SKM-1 treated with dmso at 0.1 percent for 144 hours (cell line): ENCODE data around the gene TMEM174.

Experiments
- DNase-seq: peaks from one replicate; lab custom pipeline; 2025; ENCODE audit not compliant: unreplicated experiment; lab: John Stamatoyannopoulos, UW

The TMEM174 gene, protein sequence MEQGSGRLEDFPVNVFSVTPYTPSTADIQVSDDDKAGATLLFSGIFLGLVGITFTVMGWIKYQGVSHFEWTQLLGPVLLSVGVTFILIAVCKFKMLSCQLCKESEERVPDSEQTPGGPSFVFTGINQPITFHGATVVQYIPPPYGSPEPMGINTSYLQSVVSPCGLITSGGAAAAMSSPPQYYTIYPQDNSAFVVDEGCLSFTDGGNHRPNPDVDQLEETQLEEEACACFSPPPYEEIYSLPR

DNA sequence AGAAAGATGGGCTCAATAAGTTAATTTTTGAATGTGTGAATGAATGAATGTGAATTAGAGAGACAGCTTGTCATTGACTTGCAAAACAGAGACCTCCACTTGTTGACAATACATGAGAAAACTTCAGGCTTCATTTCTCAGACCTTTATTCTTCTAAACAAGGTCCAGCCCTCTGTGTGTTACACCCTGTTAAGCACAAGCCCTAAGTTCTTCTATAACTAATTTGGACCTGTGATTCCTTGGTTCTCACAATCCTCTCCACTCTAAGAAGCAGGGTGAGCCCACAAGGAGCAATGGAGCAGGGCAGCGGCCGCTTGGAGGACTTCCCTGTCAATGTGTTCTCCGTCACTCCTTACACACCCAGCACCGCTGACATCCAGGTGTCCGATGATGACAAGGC, at the start of gene TMEM174:
TMEM174 (plus strand) TSS at position 243 of the 400 bp plus-strand sequence; CDS start at position 294, 51 bp downstream.
- DNase-seq, result no peak

DNA sequence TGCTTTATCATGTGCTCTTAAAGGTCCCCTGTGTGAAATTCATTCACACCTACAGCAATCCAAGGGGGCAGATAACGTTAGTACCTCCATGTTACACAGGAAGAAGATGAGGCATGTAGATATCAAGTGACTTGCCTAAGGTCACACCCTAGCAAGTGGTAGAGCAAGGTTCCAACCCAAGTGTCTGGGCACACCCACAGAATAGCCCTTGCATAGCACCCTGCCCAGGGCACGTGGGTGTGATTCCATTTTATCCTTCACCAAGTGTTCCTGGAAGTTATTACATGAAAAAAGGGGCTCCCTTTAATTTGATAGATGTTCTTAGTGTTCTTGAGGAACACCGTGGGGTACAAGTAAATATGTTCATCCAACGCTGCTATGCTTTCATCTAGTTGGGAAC, 47.7 kb upstream of the TMEM174 start:
- no peak for DNase-seq

DNA sequence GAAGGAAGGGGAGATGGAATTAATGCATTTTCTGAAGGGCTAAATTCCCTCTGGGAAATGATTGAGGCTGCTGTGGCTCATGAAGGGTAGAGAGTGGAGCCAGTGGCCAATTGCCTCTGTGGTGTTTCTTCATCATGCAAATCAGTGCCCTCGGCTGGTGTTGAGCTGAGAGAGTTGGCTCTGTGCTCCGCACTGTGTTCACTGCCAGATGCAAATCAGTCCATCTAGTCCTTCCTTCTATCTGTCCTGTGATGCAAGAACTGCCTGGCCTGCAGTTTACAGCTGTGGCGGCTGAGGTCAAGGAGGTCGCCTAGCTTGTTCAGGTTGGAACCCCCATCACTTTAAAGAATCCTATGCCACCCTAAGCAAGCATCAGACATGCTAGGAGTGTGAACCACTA, 46.6 kb upstream of the TMEM174 start:
- no peak for DNase-seq

DNA sequence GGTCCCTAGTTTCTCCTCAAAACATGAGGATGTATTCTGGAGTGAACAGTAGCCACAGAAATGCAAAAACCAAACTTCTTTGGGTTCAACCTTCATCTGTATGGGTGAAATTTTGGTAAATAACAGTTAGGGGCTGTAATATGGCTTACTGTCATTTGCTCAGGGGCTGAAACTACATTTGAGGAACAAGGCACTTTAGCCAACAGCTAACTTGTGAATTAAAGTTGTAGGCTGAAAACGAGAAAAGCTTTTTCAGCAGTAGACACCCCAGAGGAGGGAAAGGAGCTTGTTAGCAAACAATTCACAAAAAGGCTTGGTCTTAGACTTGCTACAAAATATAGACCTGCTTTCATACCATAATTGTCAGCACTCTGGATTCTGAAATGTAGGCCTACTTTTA, 46.0 kb upstream of the TMEM174 start:
- DNase-seq, result no peak

DNA sequence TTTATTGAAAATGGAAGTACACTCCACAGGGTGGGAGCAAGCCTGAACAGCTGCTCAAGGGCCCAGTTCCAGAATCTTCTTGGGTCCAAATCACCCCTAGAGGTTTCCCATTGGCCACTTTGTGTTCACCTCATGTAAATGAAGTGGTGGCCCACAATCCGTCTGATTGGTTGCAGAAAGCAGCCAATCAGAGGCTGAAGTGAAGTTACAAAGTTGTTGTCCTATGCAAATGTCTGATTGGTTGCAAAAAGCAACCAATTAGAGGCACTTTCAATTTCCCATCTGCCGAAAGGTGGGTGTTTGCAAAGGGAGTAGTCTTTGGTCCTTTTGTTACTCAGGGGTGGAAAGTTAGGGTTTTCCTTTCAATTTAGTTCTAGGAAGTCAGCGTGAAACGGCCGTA, 43.9 kb upstream of the TMEM174 start:
- no peak for DNase-seq

DNA sequence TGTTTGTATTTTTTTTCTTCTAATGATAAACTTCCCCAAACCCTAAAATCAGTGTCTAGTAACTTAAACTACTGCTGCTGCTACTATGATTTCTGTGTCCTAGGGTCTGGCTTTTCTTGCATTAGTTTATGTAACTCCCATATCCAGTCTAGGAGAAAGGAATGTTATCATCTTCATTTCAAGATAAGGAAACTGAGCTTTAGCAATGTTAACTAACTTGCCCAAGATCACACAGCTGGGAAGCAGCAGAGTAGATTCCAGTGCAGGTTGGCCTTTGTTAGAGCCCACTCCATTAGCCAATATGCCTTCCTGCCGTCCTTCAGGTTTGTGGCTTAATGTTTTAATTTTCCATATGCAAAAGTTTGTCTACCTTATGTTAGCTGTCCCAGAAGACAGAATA, 42.2 kb upstream of the TMEM174 start:
- no peak for DNase-seq

DNA sequence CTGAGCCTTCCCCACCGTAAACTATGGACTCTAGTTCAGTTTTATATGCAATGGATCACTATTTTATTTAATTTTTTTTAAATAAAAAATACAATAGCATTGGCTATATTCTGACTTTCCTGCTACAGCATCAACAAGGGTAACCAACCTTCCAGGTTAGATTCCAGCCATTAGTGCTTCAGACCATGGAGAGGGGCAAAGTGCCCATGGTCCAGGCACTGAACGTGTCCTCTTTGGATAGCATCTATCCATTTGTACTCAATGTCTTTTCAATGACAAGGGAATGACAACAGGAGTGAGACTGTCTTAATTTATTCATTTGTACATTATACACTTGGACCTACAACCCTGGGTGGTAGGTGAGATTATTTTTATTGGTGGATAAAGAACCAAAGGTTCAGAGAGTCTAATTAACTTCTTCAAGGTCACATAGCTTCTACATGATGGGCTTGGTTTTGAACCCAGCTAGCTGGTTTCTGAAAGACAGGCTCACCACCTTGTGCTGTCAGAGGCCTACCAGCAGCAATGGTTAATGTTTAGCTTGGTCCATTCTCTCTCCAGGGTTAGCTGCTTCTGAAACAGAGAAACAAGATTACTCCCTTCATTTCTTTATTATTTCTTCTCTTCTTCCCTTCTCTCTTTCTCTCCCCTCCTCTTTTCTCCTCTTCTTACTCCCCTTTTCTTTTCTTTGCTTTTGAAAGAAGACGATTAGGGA, 41.1 kb upstream of the TMEM174 start:
- no peak for DNase-seq

DNA sequence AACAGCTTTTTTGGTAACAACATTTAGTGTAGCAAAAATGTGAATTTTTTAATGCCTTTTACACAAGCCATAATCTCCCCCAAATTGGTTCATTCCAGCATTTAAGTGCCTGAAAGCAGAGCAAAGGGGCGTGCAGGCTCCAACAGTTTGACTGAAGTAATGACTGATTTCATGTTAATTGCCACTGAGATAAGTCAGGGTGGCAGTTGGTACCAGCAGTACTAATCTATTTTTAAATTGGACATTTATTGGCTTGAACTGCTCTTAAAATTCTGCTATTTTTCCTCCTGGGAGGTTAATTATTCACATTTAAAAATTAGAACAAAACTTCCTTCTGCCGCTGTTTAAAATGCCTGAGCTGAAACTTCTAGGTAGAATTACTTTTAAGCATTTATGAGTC, 40.2 kb upstream of the TMEM174 start:
- DNase-seq, result no peak

DNA sequence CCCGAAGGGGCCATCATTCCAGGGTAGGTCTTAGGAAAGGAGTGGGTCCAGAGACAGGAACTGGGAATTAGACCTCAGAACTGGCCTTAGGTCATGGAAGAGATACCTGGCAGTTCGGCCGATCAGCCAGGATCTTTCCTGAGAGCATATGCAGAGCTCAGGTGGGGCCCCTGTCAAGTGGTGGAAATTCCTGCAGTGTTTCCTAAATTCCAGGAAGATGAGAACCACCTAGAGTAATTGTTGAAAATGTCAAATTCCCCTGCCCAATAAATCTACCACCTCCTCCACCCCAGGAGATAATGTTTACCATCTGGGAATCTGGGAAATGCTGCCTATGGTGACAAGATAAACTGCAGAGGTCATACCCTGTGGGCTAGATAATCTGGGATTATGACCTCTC, 38.0 kb upstream of the TMEM174 start:
- DNase-seq, result no peak

DNA sequence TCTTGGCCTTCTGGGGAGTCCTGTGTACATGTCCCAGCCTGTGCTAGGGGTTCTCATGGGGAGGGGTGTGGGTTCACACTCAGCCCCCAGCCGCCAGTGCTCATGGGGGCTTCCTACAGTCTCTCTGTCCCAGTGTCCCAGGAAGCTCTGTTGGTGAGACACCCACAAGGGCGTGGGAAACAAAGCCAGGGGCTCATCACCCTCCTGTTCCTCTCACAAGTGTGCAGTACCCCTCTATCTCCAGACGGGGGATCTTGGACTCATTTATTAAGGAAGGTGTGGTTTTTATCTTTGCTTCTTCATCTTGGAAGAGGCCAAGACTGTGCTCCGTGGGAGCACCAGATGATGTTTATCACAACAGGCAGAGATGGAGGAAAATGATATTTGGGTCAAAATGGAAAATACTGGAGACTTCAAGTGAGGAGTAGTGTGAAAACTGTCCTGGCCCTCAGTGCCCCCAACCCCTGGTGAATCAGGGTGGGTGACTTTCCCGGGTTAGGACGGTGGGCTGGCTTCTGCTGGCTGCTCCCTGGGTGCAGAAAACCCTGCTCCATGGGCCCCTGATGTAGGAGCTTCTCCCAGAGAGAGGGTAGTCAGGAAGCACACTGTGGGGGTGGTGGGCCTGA, 37.5 kb upstream of the TMEM174 start:
- peak; percentile 34 for DNase-seq

DNA sequence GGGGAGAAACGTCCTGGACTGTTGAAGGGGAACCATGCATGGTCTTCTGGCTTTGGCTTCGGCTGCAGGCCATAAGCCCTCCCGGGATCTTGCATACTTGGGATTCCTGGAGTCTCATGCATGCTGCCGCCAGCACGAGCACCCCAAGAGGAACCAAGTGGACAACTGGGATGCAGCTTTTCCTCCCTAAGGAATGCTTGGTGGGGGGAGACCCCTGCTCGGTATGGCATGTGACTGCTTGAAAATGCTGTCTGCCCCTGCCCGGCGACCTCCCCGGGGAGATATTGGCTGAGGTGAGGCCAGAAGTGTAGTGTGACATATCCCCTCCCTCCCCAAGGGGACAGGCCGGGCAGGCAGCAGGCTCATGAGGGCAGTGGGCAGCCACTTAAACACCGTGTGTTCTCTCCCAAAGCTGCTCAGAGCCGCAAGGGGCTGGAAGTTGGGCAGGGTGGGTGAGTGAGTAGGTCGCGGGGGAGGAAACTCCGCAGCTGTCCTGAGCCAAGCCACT, 36.9 kb upstream of the TMEM174 start:
- DNase-seq, result no peak

DNA sequence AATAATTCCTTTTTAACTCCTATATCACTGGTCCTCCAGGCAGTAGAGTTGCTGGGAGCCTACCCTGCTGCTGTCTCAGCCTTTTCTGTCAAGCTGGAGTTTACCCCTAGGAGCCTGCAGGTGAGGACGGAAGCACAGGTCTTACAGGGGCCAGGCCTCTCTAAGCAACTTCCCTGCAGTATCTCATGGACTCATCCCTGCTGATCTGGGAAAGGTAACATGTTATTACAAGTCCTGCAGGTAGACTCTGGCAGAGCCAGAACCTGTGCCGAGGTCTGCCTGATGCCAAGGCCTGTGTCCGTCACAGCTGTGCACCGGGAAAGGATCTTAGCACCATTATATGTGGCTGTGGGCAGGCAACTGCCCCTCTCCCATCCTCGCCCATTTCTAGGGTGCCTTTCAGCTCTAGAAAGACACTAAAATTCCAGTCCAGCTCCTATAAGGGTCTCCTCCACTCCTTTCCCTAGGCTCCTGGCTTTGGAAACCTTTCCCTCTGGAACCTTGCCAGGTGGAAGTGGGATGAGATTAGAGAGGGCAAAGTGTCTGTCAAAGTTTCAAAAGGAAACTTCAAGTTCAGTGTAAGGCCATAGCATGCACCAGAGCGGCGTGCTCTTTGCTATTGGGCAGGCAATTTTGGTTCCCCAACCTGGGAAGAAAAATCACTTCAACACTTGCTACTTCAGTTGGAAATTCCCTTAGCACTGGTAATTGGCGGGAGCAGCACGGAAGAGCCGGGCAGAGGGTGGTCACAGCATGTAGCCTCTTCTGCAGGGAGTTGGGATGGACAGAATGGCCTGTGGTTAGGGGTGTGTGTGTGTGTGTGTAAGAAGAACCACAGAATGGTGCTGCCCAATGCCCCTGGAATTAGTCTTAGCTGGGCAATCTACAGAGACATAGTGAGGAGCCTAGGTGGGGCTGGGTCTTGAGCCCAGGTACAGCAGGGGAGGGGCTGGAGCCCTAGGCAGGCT, 35.1 kb upstream of the TMEM174 start:
- no peak for DNase-seq

DNA sequence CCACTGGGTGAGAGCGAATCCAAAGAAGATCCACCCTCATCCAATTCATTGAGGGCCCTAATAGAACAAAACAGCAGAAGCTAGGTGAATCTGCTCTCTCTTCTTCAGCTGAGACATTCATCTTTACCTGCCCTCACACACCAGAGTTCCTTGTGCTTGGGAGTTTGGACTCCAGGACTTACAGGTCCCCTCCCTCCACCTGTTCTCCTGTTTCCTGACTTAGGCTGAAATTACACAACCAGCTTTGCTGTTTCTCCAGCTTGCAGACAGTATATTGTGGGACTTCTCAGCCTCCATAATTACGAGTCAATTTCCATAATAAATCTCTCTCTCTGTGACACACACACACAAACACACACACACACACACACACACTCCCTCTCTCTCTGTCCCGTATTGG, 33.5 kb upstream of the TMEM174 start:
- no peak for DNase-seq

DNA sequence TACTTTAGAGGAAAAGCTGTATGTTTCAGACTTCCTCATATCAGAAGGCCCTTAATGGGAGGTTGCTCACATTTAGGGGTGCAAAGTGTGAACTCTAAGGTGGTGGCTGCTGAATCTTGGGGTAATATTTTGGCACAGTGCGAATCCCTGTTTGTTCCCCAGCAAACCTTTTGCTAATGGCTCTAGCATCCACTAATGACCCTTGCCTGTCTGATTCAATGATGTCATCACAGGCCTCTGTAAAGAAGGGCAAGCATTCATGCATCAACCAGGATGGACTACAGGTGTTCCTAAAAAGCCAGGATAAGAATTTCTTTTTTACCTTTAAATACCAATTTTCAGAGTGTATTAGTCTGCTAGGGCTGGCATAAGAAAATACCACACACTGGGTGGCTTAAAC, 32.2 kb upstream of the TMEM174 start:
- no peak for DNase-seq

DNA sequence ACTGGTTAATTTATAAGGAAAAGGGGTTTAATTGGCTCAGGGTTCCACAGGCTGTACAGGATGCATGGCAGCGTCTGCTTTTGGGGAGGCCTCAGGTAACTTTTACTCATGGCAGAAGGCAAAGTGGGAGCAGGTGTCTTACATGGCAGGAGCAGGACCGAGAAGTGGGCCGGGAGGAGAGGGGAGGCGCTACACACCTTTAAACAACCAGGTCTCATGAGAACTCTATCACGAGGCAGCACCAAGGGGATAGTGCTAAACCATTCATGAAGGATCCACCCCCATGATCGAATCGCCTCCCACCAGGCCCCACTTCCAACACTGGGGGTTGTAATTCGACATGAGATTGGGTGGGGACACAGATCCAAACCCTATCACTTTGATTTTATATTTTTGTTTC, 31.0 kb upstream of the TMEM174 start:
- DNase-seq, result no peak

DNA sequence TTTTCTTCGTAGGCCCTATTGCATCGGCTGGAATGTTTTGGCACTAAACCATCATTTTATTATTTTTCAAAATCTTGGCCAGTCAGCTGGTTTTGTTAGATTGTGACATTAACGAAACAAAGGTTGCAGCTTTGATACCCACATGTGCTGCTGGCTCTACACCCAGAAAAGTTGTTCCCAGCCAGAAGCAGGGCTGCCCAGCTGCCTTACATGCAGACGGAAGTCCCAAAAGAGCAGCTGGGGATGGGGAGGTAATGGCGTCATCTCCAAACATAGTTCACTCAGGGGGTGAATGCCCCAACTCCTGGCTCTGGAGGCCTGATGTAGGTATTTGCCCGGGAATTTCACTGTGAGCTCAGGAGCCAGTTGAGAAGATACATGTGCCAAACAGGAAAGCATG, 29.3 kb upstream of the TMEM174 start:
- no peak for DNase-seq

DNA sequence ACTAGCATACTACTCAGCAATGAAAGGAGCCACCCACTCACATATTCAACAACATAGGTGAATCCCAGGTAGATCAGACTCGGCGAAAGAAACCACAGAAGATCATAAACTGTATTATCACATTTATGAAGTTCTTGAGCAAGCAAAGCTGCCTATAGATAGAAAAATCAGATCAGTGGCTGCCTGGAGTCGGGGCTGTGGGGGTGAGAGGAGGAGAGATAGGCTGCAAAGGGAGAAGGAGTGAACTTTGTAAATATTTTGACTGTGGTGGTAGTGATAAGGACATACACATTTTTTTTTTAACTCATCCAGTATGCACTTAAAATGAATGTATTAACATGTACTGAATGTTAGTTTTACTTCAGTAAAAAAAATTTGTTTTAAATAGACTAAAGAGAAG, 23.5 kb upstream of the TMEM174 start:
- DNase-seq, result no peak

DNA sequence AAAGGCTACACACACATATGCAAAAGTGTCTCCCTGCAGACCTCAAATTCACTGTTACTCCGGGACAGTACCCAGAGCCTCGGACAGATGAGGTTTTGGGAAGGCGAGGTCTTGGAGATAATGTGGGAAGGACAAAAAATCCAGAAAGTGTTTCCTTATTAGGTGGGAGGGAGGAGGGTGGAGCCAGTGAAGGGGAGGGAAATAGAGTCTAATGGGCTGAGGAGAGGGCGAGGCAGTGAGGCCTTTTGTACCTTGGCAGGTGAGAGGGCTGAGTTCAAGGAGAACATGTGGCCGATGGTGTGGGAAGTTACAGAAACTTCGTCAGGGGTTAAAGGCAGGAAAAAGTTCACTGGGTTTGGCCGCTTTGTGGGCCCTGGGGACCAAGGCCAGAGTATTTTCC, 22.1 kb upstream of the TMEM174 start:
- DNase-seq, result no peak

DNA sequence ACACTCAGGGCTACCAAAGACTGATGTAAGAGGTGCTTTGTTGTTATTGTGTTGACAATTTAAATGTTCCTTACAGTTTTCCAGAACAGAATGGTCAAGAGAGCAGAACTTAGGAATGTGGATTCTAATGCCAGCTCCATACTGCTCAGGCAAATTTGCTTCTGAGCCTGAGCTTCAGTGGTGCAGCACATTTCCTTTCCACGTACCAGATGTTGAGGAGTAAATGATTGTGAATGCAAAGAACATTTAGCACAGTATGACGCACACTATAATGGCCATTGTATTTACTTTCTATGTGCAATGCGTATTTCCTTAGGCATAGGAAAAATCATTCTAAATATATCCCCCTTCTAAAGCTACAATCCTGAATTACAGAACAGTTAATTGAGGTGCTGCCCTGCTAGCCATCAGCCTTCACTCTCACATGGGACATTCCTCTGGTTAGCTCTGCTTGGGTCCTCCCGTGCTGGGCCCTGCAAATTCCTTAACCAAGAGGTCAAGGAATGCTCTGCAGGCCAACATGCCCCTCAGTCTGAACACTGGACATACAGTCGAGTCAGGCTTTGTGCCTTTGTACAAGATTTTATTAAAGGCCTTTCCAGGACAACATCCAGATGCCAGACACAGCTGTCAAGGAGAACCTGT, 21.1 kb upstream of the TMEM174 start:
- no peak for DNase-seq
